ENCODE measurements around the gene STK40. TPM values are rescaled to one million over a fixed set of nuclear protein-coding genes. Genes with fewer than 3 reads are reported as not detected.

STK40 gene
- total and polyA plus RNA-seq, 9 donors, result 22.9 to 104 (median 67.6) TPM

- H3K4me3 ChIP-seq, result no peak overlapping the region
- no peaks in the 10 kb centered on the region for H3K36me3 ChIP-seq
- no peak overlapping the region for H3K27ac ChIP-seq
- TF ChIP-seq POLR2A (IDR thresholded peaks at IDR 0.05), result no peak
- TF ChIP-seq CTCF (IDR thresholded peaks at IDR 0.05), result no peak
- intact Hi-C loops (cut with DNase I), result loop anchor here in 2 of 4 donors (10.0 kb wide), 1 partner anchor 66 kb away; no protein-coding TSS in a partner anchor
- no peaks in the 10 kb centered on the region for H3K9me3 ChIP-seq
- H3K4me1 ChIP-seq (ENCODE audit: insufficient read depth), result peaks cover 6% of the 10 kb centered on the region
- DNase-seq, result no peak
- WGBS, 3 donors, result 65 to 70% (median 68%) methylated on average over 6 to 7 of the region's 7 CpGs
- H3K27me3 ChIP-seq, result no peaks in the 10 kb centered on the region
Measured at GRCh38 chr1:36349241-36349671, 36.5 kb downstream of the STK40 start.

- Histone ChIP-seq H3K4me1 (ENCODE audit: insufficient read depth) (peaks cover 4% of the 10 kb centered on the region), H3K27ac (no peak overlapping the region), H3K9me3 (no peaks in the 10 kb centered on the region), H3K36me3 (no peaks in the 10 kb centered on the region), H3K27me3 (no peaks in the 10 kb centered on the region), H3K4me3 (no peak overlapping the region)
- 84 to 88% (median 85%) methylated on average over 8 of the region's 8 CpGs for WGBS, 3 donors
- TF ChIP-seq EP300 (IDR thresholded peaks at IDR 0.05), result no peak
- TF ChIP-seq POLR2A (IDR thresholded peaks at IDR 0.05), result no peak
- TF ChIP-seq CTCF (IDR thresholded peaks at IDR 0.05), result no peak
- intact Hi-C loops (cut with DNase I), result loop anchor here in 2 of 4 donors (10.0 kb wide), 1 partner anchor 68 kb away; no protein-coding TSS in a partner anchor
- no peak for DNase-seq
Measured at GRCh38 chr1:36346741-36347370, 38.9 kb downstream of the STK40 start.

GRCh38 chr1:36345353-36345752 lies 40.4 kb downstream of the STK40 start:
- Histone ChIP-seq H3K9me3 (no peaks in the 10 kb centered on the region), H3K27ac (no peak overlapping the region), H3K36me3 (no peaks in the 10 kb centered on the region), H3K4me1 (ENCODE audit: insufficient read depth) (no peaks in the 10 kb centered on the region), H3K4me3 (no peak overlapping the region), H3K27me3 (no peaks in the 10 kb centered on the region)
- TF ChIP-seq CTCF (IDR thresholded peaks at IDR 0.05), result no peak
- TF ChIP-seq POLR2A (IDR thresholded peaks at IDR 0.05), result no peak
- no peak for TF ChIP-seq EP300 (IDR thresholded peaks at IDR 0.05)
- no peak for DNase-seq
- WGBS, 3 donors, result 87 to 91% (median 88%) methylated on average over 7 of the region's 7 CpGs
- intact Hi-C loops (cut with DNase I), result loop anchor here in 2 of 4 donors (10.0 kb wide), 1 partner anchor 69 kb away; no protein-coding TSS in a partner anchor

GRCh38 chr1:36344395-36344680 lies 41.4 kb downstream of the STK40 start:
- H3K4me1 ChIP-seq (ENCODE audit: insufficient read depth), result no peaks in the 10 kb centered on the region
- H3K36me3 ChIP-seq, result no peaks in the 10 kb centered on the region
- no peak overlapping the region for H3K27ac ChIP-seq
- DNase-seq, result no peak
- intact Hi-C loops (cut with DNase I), result loop anchor here in 3 of 4 donors (5.0 to 10.0 kb wide), 2 partner anchors 70 to 78 kb away; no protein-coding TSS in a partner anchor
- H3K4me3 ChIP-seq, result no peak overlapping the region
- TF ChIP-seq POLR2A (IDR thresholded peaks at IDR 0.05) (no peak), CTCF (IDR thresholded peaks at IDR 0.05) (no peak), EP300 (IDR thresholded peaks at IDR 0.05) (no peak)
- 88 to 97% (median 93%) methylated on average over 8 of the region's 8 CpGs for WGBS, 3 donors
- H3K27me3 ChIP-seq, result no peaks in the 10 kb centered on the region
- H3K9me3 ChIP-seq, result no peaks in the 10 kb centered on the region
